Measurements from ENCODE around the gene ZNF582. TPM values are rescaled to one million over a fixed set of nuclear protein-coding genes. Genes with fewer than 3 reads are reported as not detected.
A peak's percentile ranks its signal among the peaks of the same experiment; 100 is the strongest.
"Not testable (repeated sequence)": the region's sequence is repeated elsewhere in the genome, so short reads cannot be mapped to it uniquely, and the experiment has no call there.

Gene ZNF582
- total RNA-seq, 2 donors from 2014 or later = 2.1 to 2.6 TPM

DNA sequence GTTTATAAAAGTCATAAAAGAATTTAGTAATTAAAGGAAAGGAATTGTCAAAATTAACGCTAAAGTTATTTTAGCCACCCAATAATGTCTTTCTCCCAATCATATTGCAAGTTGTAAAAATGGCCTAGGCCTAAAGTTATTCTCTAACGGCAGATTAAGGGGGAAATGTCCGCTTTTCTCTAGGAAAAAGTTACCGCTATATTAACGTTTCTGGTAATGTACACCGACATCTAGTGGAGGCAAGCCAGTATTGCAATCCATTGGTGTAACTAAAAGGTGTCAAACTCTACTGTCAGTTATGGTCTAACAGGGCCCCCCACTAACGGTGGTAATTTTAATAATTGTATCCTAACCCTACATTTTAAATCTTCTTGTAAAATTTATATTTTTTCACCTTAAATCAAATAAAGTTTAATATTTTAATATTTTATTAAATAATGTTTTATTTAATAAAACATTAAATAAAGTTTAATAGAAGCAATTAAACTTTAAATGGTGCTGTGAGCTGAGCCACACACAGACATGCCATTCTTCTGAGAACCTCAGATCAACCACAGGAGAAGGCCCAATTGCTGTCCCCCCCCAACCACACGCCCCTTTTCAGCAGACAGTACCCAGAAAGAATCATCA, 42.8 kb downstream of the ZNF582 start:
- DNase-seq (ENCODE audit: low spot score) = no peak
- H3K4me1 ChIP-seq (ENCODE audit: control insufficient read depth in 1 of 2, low read depth in 2 of 2) = no peaks in the 10 kb centered on the region
- TF ChIP-seq, protein P1, sequence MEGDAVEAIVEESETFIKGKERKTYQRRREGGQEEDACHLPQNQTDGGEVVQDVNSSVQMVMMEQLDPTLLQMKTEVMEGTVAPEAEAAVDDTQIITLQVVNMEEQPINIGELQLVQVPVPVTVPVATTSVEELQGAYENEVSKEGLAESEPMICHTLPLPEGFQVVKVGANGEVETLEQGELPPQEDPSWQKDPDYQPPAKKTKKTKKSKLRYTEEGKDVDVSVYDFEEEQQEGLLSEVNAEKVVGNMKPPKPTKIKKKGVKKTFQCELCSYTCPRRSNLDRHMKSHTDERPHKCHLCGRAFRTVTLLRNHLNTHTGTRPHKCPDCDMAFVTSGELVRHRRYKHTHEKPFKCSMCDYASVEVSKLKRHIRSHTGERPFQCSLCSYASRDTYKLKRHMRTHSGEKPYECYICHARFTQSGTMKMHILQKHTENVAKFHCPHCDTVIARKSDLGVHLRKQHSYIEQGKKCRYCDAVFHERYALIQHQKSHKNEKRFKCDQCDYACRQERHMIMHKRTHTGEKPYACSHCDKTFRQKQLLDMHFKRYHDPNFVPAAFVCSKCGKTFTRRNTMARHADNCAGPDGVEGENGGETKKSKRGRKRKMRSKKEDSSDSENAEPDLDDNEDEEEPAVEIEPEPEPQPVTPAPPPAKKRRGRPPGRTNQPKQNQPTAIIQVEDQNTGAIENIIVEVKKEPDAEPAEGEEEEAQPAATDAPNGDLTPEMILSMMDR (IDR thresholded peaks at IDR 0.05) = peak; percentile 71
- no peaks in the 10 kb centered on the region for H3K9me3 ChIP-seq
- H3K27me3 ChIP-seq (replicated peaks; ENCODE audit: insufficient read depth) = no peaks in the 10 kb centered on the region
- no peak overlapping the region for H3K4me3 ChIP-seq
- no peaks in the 10 kb centered on the region for H3K36me3 ChIP-seq
- H3K27ac ChIP-seq = no peak overlapping the region
- ATAC-seq (ENCODE audit: insufficient number of reproducible peaks, low FRiP score, low read depth) = no peak

- TF ChIP-seq, protein P1 (IDR thresholded peaks at IDR 0.05) = no peak
- no peak for ATAC-seq (ENCODE audit: insufficient number of reproducible peaks, low FRiP score, low read depth)
- no peaks in the 10 kb centered on the region for H3K27me3 ChIP-seq (replicated peaks; ENCODE audit: insufficient read depth)
- H3K36me3 ChIP-seq = no peaks in the 10 kb centered on the region
- H3K27ac ChIP-seq = no peak overlapping the region
- DNase-seq (ENCODE audit: low spot score) = no peak
- no peak overlapping the region for H3K4me3 ChIP-seq
- no peaks in the 10 kb centered on the region for H3K4me1 ChIP-seq (ENCODE audit: control insufficient read depth in 1 of 2, low read depth in 2 of 2)
- H3K9me3 ChIP-seq = no peaks in the 10 kb centered on the region
Observed at GRCh38 chr19:56348289-56348877, 45.0 kb downstream of the ZNF582 start.

- DNase-seq (ENCODE audit: low spot score) (no peak), ATAC-seq (ENCODE audit: insufficient number of reproducible peaks, low FRiP score, low read depth) (no peak)
- H3K4me3 ChIP-seq = no peak overlapping the region
Observed at GRCh38 chr19:56347163-56347778, 46.1 kb downstream of the ZNF582 start.

GRCh38 chr19:56341948-56342347, 51.4 kb downstream of the ZNF582 start:
- DNase-seq (ENCODE audit: low spot score) = no peak
- TF ChIP-seq, protein P1 (IDR thresholded peaks at IDR 0.05) = no peak
- H3K4me3 ChIP-seq = no peak overlapping the region

More at GRCh38 chr19:56347163-56347778, 46.1 kb downstream of the ZNF582 start:
- H3K36me3 ChIP-seq = no peaks in the 10 kb centered on the region
- TF ChIP-seq, protein P1 (IDR thresholded peaks at IDR 0.05) = no peak
- no peaks in the 10 kb centered on the region for H3K9me3 ChIP-seq
- H3K4me1 ChIP-seq (ENCODE audit: control insufficient read depth in 1 of 2, low read depth in 2 of 2) = no peaks in the 10 kb centered on the region
- H3K27ac ChIP-seq = no peak overlapping the region
- no peaks in the 10 kb centered on the region for H3K27me3 ChIP-seq (replicated peaks; ENCODE audit: insufficient read depth)

DNA sequence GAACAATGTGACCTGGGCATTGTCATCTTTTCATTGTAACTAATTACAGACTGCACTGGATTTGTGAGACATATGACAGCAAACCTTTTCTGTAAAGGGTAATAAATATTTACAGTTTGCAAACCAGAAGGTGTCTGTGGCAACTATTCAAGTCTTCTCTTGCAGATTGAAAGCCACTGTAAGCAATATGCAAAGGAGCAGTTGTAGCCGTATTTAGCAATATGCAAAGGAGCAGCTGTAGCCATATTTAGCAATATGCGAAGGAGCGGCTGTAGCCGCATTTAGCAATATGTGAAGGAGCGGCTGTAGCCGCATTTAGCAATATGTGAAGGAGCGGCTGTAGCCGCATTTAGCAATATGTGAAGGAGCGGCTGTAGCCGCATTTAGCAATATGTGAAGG, 54.3 kb downstream of the ZNF582 start:
- ATAC-seq (ENCODE audit: insufficient number of reproducible peaks, low FRiP score, low read depth); DNase-seq (ENCODE audit: low spot score); H3K27ac ChIP-seq; H3K9me3 ChIP-seq; H3K27me3 ChIP-seq (replicated peaks; ENCODE audit: insufficient read depth); H3K4me1 ChIP-seq (ENCODE audit: control insufficient read depth in 1 of 2, low read depth in 2 of 2); H3K36me3 ChIP-seq; H3K4me3 ChIP-seq: not testable (repeated sequence)

More at GRCh38 chr19:56341948-56342347, 51.4 kb downstream of the ZNF582 start:
- H3K9me3 ChIP-seq = no peaks in the 10 kb centered on the region
- no peaks in the 10 kb centered on the region for H3K36me3 ChIP-seq
- no peaks in the 10 kb centered on the region for H3K4me1 ChIP-seq (ENCODE audit: control insufficient read depth in 1 of 2, low read depth in 2 of 2)
- ATAC-seq (ENCODE audit: insufficient number of reproducible peaks, low FRiP score, low read depth) = no peak
- no peaks in the 10 kb centered on the region for H3K27me3 ChIP-seq (replicated peaks; ENCODE audit: insufficient read depth)
- no peak overlapping the region for H3K27ac ChIP-seq

- not testable (repeated sequence) for DNase-seq (ENCODE audit: low spot score); H3K4me1 ChIP-seq (ENCODE audit: control insufficient read depth in 1 of 2, low read depth in 2 of 2); ATAC-seq (ENCODE audit: insufficient number of reproducible peaks, low FRiP score, low read depth)
Observed at GRCh38 chr19:56337077-56337476, 56.3 kb downstream of the ZNF582 start.

DNA sequence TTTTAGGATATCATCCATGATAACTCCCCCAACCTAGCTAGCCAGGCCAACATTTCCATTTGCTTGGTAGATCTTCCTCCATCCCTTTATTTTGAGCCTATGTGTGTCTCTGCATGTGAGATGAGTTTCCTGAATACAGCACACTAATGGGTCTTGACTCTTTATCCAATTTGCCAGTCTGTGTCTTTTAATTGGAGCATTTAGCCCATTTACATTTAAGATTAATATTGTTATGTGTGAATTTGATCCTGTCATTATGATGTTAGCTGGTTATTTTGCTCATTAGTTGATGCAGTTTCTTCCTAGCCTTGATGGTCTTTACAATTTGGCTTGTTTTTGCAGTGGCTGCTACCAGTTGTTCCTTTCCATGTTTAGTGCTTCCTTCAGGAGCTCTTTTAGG, 58.0 kb downstream of the ZNF582 start:
- not testable (repeated sequence) for H3K27me3 ChIP-seq (replicated peaks; ENCODE audit: insufficient read depth); H3K4me1 ChIP-seq (ENCODE audit: control insufficient read depth in 1 of 2, low read depth in 2 of 2); H3K4me3 ChIP-seq; DNase-seq (ENCODE audit: low spot score); H3K27ac ChIP-seq; ATAC-seq (ENCODE audit: insufficient number of reproducible peaks, low FRiP score, low read depth); H3K36me3 ChIP-seq
- H3K9me3 ChIP-seq = peaks cover 28% of the 10 kb centered on the region

More at GRCh38 chr19:56337077-56337476, 56.3 kb downstream of the ZNF582 start:
- H3K36me3 ChIP-seq; H3K27ac ChIP-seq; H3K27me3 ChIP-seq (replicated peaks; ENCODE audit: insufficient read depth); H3K4me3 ChIP-seq: not testable (repeated sequence)
- peaks cover 22% of the 10 kb centered on the region for H3K9me3 ChIP-seq
